Endometrial microvascular endothelial cells (primary cell): ENCODE results near the gene ARHGEF39. TPM values are rescaled to one million over a fixed set of nuclear protein-coding genes. Genes with fewer than 3 reads are reported as not detected.

Experiments used
- in situ Hi-C: cut with HindIII; loops from 2 replicates; pipeline ENCODE4 v1.10.0; 2017; ENCODE audit warnings: low sequenced_read_pairs, low pct_unique_long_range_greater_than_20kb; ENCODE audit errors: inconsistent ontology term
- total RNA-seq: library from RNA; depleted of rRNA; stranded (reverse); fragments of >200 nt; gene quantifications from one replicate; pipeline ENCODE4 v1.2.3, GENCODE V29; 2015; ENCODE audit errors: inconsistent ontology term

Gene ARHGEF39
- total RNA-seq = 2.8 TPM

DNA sequence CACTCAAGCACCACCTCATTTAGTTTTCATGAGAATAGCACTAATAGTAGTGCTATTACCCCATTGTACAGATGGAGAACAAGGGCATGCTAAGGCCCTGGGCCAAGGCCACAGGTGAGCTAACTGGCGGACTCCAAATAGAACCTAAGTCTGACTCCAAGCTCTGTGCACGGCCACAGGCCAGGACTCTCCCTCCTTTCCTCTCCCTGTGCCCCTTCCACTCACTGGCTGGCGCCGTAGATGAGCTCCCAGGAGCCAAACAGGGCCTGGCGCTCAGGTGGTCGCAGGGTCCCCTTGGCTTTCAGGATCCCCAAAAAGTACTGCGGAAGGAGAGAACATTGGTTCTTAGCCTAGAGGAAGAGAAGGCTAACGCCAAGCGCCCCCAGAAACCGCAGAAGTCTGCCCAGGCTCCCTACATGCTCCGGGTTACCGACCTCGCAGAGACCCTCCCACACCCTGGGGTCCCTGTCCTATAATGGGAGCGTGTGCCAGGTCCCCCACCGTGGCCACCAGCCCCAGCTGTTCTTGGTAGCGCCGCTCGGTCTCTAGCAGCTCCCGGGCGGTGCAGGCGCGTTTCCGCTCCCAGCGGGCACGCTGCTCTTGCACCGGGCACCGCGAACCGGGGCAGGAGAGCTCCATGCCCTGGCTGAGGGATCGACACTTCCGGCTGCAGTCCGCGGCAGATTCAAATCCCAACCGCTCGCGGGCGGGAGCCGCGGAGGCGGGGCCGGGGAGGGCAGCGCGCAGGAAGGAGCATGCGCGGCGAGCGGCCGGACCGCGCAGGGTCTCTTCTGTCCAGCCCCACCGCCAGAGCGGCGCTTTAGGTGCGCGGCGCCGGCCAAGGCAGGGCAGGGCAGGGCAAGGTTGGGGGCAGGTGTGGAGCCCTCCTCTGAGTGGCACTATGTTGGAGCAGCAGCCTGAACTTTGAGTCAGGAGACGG, at the start of gene ARHGEF39:
Gene ARHGEF39 (minus strand): TSS at position 665 of the 940 bp plus-strand sequence. CDS start 26 bp downstream, at position 639.
- in situ Hi-C loops = no loop called here

DNA sequence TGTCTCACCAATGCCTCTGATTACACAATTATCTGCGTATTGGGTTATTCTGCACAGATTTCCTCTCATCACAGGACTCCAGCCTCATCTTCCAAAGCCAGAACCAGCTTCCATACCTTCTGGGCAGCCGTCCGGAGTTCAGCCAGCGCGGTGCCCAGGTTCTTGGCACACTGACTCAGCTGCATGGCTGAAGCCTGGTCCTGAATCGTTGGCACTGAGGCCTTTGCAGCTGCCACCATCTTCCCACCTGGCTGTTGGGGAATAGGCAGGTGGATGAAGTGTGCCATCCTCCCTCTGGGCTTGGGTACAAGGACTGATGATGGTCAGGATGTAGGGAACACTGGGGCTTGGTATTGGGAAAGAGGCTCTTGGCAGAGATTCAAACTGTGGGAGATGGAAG, 49.1 kb upstream of the ARHGEF39 start:
- in situ Hi-C loops = no loop called here

- in situ Hi-C loops = no loop called here
Observed at GRCh38 chr9:35713578-35713977, 48.6 kb upstream of the ARHGEF39 start.

DNA sequence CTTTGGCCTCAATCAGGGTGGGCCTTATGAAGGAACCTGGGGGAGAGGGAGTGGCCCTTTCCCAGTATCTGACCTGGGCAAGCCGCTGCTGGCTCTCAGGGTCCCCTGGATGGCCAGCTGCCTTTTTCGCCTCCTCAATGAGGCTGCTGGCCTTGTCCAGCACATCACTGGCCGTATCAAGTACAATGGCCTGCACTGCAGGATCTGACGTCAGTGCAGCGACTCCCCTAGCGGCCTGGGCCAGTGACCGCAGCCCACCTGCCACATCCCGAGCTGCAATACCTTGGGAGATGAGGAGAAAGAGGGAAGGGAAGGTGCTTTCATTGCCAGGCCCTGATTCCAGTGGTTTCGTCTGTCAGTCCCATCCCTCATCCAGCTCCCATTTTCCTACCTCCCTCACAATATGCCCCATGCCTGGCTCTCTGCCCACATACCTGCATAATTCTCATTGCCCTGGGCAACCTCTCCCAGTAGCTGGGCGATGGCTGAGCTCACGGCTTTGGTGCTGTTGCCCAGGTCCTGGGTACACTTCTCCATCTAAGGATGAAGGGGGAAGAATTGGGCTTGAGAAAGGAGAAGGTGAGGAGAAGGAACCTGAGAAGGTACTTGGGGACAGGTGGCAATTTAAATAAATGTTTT, 47.9 kb upstream of the ARHGEF39 start:
- in situ Hi-C loops = no loop called here

GRCh38 chr9:35711501-35712428, 46.8 kb upstream of the ARHGEF39 start:
- in situ Hi-C loops = no loop called here

DNA sequence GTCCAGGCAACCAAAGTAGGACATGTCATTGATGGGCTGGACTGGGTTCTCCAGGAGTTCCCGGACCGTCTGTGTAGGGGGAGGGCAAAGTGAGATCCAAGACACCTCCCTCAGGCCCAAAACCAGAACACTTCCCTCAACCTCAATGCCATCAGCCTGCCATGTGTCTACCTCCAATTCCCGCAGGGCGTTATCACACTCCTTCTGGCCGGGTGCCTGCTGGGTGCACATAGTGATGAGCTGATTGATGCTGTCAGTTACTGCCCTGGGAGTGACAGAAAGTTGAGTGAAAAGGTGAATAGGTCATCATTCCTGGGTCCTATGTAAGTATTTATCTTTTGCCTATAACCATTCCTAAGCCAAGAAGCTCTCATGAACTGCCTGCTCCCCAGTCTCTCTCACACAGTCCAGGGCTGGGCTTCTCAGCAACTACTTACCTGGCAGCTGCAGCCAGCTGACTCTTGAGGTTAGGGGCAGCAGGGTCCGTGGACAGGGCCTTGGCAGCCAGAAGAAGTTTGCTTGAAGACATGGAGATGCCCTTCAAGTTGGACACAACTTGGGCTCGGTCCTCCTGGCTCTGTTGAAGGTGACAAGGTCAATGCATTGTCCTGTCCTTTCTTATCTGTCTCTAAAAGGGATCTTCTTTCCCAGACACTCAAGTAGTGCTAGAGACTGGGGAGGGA, 46.0 kb upstream of the ARHGEF39 start:
- in situ Hi-C loops = no loop called here

DNA sequence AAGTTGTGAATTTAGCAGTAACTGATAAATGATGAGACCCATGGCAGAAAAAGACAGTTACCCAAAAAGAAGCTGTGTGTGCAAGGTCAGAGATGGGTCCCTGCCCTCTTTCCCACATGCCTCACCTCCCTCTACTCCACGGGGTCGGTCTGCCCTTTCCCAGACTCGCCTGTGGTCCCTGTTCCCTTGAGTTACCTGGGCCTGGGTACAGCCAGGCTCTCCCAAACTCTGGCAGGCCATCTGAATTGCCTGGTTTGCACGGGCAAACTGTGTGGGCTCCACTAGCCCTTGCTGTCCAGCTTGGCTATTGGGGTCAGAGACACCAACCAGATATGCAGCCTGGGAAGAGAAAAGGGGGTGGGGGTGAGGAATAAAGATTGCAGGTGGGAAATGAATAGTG, 43.2 kb upstream of the ARHGEF39 start:
- in situ Hi-C loops = no loop called here

GRCh38 chr9:35706951-35707350, 42.0 kb upstream of the ARHGEF39 start:
- in situ Hi-C loops = no loop called here

DNA sequence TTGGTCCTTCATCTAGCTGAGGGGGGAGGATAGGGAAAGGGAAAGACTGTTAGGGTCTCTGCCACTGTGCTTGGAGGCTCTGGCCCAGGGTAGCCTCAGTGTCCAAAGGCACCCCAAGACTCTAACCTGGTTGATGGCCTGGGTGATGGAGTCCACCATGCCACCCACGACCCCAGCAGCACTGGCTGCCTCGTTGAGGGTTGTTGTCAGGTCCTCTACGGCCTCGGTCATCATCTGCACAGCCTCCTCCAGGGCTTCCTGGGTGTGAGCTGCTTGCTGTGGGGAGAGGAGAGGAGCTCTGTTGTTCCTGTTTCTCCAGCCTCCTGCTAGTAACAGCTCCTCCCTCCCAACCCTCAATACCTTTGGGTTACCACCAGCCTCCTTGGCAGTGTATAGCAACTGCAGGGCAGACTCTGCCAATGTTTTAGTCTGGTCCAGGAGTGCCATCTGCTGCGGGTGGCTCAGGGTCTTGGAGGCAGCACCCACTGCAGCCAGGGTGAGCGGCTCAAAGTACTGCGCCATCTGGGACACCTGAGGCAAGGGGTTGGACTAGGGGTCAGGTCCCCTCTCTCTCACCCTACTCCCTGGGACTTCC, 40.9 kb upstream of the ARHGEF39 start:
- in situ Hi-C loops = no loop called here

DNA sequence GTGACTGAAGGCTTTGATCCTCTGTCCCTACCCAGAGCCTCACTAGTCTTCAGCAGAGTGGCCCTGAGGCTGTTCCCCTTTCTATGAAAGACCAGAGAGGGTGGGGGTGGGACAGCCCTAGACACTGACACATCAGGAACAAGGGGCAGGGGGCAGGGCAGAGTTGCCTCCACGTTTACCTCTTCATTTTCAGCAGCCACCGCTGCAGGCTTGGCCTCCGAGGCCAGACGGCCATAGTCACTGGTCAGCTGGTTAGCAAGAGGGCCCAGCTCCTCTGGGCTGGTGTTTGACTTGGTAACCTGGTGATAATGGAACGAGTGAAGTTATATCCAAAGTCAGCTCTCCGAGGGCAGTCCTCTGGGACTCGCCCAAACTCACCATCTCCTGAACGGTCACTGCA, 40.4 kb upstream of the ARHGEF39 start:
- in situ Hi-C loops = no loop called here

- in situ Hi-C loops = no loop called here
Observed at GRCh38 chr9:35703906-35704672, 39.1 kb upstream of the ARHGEF39 start.

DNA sequence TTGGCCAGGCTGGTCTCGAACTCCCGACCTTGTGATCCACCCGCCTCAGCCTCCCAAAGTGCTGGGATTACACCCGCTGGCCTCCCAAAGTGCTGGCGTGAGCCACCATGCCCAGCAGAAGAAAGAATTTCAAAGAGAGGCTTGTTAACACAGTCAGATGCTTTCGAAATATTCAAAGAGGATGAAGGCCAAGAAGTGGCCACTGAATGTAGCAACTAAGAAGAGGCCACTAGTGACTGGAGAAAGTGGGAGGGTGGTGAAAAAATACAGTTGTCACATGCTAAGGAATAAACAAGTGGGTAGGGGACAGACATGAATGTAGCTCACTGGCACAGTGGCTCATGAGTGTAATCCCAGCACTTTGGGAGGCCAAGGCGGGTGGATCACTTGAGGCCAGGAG, 37.7 kb upstream of the ARHGEF39 start:
- in situ Hi-C loops = no loop called here

DNA sequence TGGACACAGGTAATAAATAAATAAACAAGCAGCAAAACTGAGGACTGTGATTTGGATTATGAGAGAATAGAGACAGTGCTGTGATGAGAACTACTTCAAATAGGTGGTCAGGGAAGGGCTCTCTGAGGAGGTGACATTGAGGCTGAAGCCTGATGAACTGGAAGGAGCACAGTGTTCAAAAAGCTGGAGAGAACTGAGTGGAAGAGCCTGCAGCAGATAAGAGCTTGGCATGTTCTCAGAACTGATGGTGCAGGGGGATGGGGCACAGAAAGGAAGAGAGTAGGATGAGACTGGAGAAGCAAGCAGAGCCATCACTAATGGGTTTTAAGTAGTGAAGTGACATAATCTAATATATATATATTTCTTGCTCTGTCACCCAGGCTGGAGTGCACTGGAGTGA, 35.9 kb upstream of the ARHGEF39 start:
- in situ Hi-C loops = no loop called here

DNA sequence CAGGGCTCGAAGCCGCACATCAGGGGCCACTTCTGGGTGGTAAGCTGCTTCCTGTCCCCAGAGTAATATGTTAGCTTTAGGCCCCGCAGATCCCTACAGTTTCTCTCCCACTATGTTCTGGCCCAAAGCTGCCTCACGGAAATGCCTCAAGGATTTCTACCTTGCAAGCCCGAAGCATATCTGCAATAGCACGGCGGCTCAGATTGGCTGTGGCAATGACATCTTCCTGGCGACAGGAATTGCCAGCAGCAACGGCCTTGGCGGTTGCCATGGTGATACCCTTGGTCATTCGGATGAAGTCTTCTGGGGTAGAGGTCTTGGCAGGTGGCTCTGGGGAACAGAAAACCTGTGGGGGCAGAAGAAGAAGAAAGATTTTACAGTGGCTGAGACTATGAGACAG, 35.0 kb upstream of the ARHGEF39 start:
- in situ Hi-C loops = no loop called here

- in situ Hi-C loops = no loop called here
Observed at GRCh38 chr9:35698231-35698630, 33.2 kb upstream of the ARHGEF39 start.

DNA sequence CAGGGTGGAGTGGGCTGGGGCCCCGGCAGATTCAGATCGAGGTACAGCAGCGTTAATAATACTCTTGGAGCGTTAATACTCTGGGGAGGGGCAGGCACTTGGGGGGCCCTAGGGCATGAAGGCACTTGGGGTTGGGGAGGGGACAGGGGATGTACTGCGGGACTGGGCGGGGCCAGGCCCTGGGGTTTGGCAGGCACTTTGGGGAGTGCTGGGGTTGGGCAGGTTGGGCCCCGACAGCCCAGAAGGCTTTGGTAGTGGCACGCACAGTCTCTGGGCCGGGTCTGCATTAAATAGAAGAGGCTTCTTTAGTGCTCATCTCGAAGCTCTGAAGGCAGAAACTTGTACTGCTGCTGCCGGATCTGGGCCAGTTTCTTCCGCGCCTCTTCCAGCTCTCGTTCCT, 32.5 kb upstream of the ARHGEF39 start:
- in situ Hi-C loops = no loop called here

- in situ Hi-C loops = no loop called here
Observed at GRCh38 chr9:35696520-35697215, 31.7 kb upstream of the ARHGEF39 start.
